Measurements from ENCODE around the gene NTM. TPM values are rescaled to one million over a fixed set of nuclear protein-coding genes. Genes with fewer than 3 reads are reported as not detected.

NTM gene
- total and polyA plus RNA-seq, 5 donors = 35.0 to 148 (median 88.2) TPM

DNA sequence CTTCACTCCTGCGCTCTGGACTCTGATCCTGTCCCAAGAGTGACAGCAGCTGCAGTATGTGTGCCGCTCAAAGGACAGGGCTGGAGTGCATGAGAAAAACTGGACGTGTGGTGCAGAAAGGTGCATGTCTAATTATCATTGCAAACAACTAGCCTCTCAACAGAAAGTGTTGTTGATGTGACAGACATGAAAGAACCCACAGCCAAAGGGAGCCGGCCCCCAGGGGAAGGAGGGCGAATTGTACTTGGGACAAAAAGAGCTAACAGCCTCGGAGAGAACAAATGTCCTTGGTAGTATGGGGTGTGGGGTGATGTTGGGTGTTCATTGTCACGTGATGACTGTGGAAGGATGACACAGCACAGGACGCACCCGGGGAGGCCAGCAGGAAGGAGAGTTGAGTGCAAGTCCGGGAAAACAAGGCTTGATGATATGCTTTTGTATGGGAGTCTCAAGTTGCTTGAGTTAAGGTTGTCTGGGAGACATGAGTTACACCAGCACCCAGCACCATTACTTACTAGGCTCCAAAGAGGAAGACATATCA lies 325.5 kb downstream of the NTM start:
- DNase-seq (peak in 1 of 3 donors; percentile 32), ATAC-seq (no peak)
- Histone ChIP-seq H3K27ac (ENCODE audit: low read length) (no peak overlapping the region), H3K27me3 (ENCODE audit: control insufficient read depth, insufficient read depth) (no peaks in the 10 kb centered on the region), H3K4me1 (ENCODE audit: control insufficient read depth, insufficient read depth, low read length) (peaks cover 3% of the 10 kb centered on the region), H3K9me3 (ENCODE audit: control insufficient read depth, low read length) (no peaks in the 10 kb centered on the region), H3K4me3 (ENCODE audit: low read length) (no peak overlapping the region)
- intact Hi-C loops (cut with DNase I) = no loop called here
- WGBS = 63% methylated on average over 10 of the region's 10 CpGs

DNA sequence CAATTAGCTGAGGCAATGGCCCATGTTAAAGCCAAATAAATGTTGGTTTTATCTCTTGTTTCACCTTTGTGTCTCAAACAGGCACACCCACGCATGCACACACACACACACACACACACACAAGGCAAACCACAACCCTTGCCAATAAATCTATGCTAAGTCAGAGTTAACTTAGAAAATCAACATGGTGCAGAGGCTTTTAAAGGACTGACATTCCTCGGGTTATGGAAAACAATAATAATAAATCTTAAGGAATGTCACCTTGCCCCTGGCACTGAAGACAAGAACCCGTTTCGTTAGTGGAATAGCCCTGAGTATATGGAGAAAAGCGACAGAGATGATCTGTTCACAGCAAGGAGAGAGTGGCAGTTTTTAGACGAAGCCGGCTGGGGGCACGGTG lies 326.3 kb downstream of the NTM start:
- Histone ChIP-seq H3K4me1 (ENCODE audit: control insufficient read depth, insufficient read depth, low read length) (peaks cover 3% of the 10 kb centered on the region), H3K9me3 (ENCODE audit: control insufficient read depth, low read length) (no peaks in the 10 kb centered on the region), H3K4me3 (ENCODE audit: low read length) (no peak overlapping the region), H3K27me3 (ENCODE audit: control insufficient read depth, insufficient read depth) (no peaks in the 10 kb centered on the region), H3K27ac (ENCODE audit: low read length) (no peak overlapping the region)
- intact Hi-C loops (cut with DNase I) = no loop called here
- ATAC-seq (no peak), DNase-seq (no peak)
- 91% methylated on average over 8 of the region's 8 CpGs for whole genome bisulfite sequencing

DNA sequence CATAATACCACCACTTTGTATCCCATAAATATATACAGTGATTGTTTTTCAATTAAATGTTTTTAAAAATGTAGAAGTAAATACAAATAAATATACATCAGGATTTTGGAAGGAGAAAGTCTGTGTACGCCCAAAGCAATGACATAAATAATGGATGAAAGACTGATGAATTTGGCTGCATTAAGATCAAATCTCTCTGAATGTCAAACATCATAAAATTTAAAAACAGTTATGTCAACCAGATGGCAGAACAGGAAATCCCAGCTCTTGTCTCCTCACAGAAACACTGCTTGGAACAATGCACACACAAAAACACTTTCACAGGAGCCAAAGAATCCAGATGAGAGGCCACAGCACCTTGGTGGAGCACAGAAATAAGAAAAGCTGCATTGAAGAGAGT lies 332.9 kb downstream of the NTM start:
- Histone ChIP-seq H3K27me3 (ENCODE audit: control insufficient read depth, insufficient read depth) (no peaks in the 10 kb centered on the region), H3K4me1 (ENCODE audit: control insufficient read depth, insufficient read depth, low read length) (no peaks in the 10 kb centered on the region), H3K27ac (ENCODE audit: low read length) (no peak overlapping the region), H3K9me3 (ENCODE audit: control insufficient read depth, low read length) (no peaks in the 10 kb centered on the region), H3K4me3 (ENCODE audit: low read length) (no peak overlapping the region)
- ATAC-seq (no peak), DNase-seq (no peak)
- intact Hi-C loops (cut with DNase I) = no loop called here
- 88% methylated on average over 1 of the region's 1 CpG for WGBS

DNA sequence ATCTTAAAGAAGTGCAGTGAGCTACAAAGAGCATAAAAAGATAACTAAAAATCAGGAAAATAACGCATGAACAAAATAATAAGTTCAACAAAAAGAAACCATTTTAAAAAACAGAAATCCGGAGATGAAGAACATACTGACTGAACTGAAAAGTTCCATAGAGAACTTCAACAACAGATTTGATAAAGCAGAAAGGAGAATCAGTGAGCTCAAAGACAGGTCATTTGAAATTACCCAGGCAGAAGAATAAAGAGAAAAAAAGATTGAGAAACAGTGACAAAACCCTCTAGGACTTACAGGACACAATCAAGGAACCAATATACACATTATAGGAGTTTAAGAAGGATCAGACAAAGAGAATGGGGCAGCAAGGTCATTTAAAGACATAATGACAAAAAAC lies 334.3 kb downstream of the NTM start:
- Histone ChIP-seq H3K9me3 (ENCODE audit: control insufficient read depth, low read length) (no peaks in the 10 kb centered on the region), H3K4me3 (ENCODE audit: low read length) (no peak overlapping the region), H3K27me3 (ENCODE audit: control insufficient read depth, insufficient read depth) (no peaks in the 10 kb centered on the region), H3K27ac (ENCODE audit: low read length) (no peak overlapping the region), H3K4me1 (ENCODE audit: control insufficient read depth, insufficient read depth, low read length) (no peaks in the 10 kb centered on the region)
- DNase-seq (no peak), ATAC-seq (no peak)
- WGBS = 92% methylated on average over 2 of the region's 2 CpGs
- intact Hi-C loops (cut with DNase I) = no loop called here

DNA sequence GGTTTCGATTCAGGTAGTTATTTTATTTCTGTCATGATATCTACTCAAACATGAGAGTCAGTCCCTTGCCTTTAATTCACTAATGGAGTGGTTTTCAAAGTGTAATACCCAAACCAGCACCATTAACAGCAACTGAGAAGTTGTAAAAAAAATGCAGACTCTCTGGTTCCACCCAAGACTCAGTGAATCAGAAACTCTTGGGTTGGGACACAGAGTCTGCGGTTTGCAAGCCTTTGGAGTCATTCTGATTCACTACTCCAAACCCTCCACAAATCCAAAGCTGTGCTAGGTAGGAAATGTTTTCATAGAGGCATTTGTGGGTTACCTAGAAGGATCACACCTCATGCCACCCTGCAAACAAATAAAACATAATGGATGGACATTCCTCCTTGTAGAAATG lies 340.1 kb downstream of the NTM start:
- 82% methylated on average over 2 of the region's 2 CpGs for WGBS
- no peak overlapping the region for H3K27ac ChIP-seq (ENCODE audit: low read length)
- H3K4me3 ChIP-seq (ENCODE audit: low read length) = no peak overlapping the region
- no peak for ATAC-seq
- H3K27me3 ChIP-seq (ENCODE audit: control insufficient read depth, insufficient read depth) = no peaks in the 10 kb centered on the region
- intact Hi-C loops (cut with DNase I) = no loop called here
- no peaks in the 10 kb centered on the region for H3K4me1 ChIP-seq (ENCODE audit: control insufficient read depth, insufficient read depth, low read length)
- no peak for DNase-seq
- no peaks in the 10 kb centered on the region for H3K9me3 ChIP-seq (ENCODE audit: control insufficient read depth, low read length)

DNA sequence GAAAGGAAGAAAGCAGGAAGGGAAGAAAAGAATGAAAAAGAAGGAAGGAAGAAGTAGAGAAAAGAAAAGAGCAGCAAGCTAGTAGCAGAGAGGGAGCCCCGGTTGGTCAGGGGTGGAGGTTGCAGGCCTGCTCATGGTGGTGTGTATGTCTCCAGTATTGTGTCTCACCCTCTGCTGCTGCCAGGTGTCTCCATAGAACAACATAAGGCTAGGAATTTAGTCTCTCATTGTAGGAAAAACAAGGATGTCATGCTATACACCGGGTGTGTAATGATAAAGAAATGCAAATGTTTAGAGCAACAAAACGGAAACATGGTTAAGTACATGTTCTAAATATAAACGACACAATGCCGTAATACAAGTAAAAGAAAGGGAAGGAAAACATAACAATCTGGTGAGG lies 342.5 kb downstream of the NTM start:
- Histone ChIP-seq H3K9me3 (ENCODE audit: control insufficient read depth, low read length) (no peaks in the 10 kb centered on the region), H3K4me3 (ENCODE audit: low read length) (no peak overlapping the region), H3K4me1 (ENCODE audit: control insufficient read depth, insufficient read depth, low read length) (no peaks in the 10 kb centered on the region), H3K27me3 (ENCODE audit: control insufficient read depth, insufficient read depth) (no peaks in the 10 kb centered on the region), H3K27ac (ENCODE audit: low read length) (no peak overlapping the region)
- ATAC-seq (no peak), DNase-seq (no peak)
- 70% methylated on average over 5 of the region's 5 CpGs for WGBS
- intact Hi-C loops (cut with DNase I) = no loop called here

DNA sequence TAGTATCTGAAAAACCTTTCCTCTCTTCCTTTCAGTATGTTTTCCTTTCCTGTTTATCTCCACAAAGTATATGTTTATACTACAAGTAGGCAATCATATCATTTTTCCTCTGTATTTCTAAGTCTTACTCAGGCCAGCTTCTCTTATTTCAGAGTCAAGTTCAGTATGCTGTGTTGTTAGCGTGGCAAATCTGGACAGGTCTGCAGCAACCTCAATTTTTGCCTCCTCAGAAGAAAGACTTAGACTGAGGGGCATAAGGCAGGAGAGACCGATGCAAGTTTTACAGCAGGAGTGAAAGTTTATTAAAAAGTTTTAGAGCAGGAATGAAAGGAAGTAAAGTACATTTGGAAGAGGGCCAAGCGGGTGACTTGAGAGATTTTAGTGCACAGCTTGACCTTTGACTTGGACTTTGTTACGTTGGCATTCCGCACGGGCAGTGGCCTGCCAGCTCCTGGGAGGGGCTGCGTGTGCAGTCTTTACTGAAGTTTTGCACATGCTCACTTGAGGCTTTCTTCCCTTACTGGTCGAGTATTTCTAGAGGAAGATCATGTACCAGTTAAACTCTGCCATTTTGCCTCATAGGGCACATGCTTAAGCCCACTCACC lies 343.2 kb downstream of the NTM start:
- Histone ChIP-seq H3K27ac (ENCODE audit: low read length) (no peak overlapping the region), H3K9me3 (ENCODE audit: control insufficient read depth, low read length) (no peaks in the 10 kb centered on the region), H3K4me3 (ENCODE audit: low read length) (no peak overlapping the region), H3K4me1 (ENCODE audit: control insufficient read depth, insufficient read depth, low read length) (no peaks in the 10 kb centered on the region), H3K27me3 (ENCODE audit: control insufficient read depth, insufficient read depth) (no peaks in the 10 kb centered on the region)
- 75% methylated on average over 8 of the region's 8 CpGs for WGBS
- no peak for DNase-seq
- no peak for ATAC-seq
- intact Hi-C loops (cut with DNase I) = no loop called here

DNA sequence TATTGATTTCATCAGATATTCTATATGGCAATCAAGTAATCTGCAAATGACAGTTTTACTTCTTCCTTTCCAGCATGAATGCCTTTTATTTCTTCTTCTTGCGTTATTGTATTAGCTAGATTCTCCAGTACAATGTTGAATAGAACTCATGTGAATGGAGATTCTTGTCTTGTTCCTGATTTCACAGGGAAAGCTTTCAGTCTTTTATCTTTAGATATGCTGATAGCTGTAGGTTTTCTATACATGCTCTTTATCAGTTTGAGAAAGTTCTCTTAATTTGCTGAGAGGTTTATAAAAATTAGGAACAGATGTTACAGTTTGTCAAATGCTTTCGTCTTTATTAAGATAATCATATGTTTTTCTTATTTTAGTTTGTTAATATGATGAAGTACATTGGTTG lies 347.2 kb downstream of the NTM start:
- WGBS = 84% methylated on average over 2 of the region's 2 CpGs
- ATAC-seq = no peak

DNA sequence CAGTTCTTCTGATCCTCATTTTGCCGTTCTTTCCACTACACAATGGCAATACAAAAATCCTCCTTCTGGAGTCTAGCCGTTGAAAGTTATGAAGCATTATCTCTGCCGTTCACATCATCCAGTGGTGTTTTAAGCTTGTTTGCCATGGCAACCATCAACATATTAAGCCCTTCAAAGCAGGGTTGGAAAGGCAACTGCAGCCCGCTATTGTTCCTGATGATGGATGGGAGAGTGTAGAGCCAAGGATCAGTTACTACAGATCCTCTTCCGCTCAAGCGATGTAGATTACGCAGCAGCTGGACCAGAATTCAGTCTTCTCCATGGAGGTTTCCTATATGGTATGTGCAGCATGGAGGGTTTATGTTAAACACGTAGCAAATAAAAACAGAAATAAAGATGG lies 352.7 kb downstream of the NTM start:
- 49% methylated on average over 8 of the region's 8 CpGs for WGBS
- no peaks in the 10 kb centered on the region for H3K4me1 ChIP-seq (ENCODE audit: control insufficient read depth, insufficient read depth, low read length)
- DNase-seq = no peak
- intact Hi-C loops (cut with DNase I) = no loop called here
- H3K27ac ChIP-seq (ENCODE audit: low read length) = no peak overlapping the region
- no peak overlapping the region for H3K4me3 ChIP-seq (ENCODE audit: low read length)
- H3K9me3 ChIP-seq (ENCODE audit: control insufficient read depth, low read length) = no peaks in the 10 kb centered on the region
- H3K27me3 ChIP-seq (ENCODE audit: control insufficient read depth, insufficient read depth) = peaks cover 3% of the 10 kb centered on the region
- ATAC-seq = no peak

More for the DNA sequence above, 347.2 kb downstream of the NTM start:
- no peaks in the 10 kb centered on the region for H3K9me3 ChIP-seq (ENCODE audit: control insufficient read depth, low read length)
- no peak overlapping the region for H3K27ac ChIP-seq (ENCODE audit: low read length)
- peaks cover 3% of the 10 kb centered on the region for H3K27me3 ChIP-seq (ENCODE audit: control insufficient read depth, insufficient read depth)
- H3K4me3 ChIP-seq (ENCODE audit: low read length) = no peak overlapping the region
- H3K4me1 ChIP-seq (ENCODE audit: control insufficient read depth, insufficient read depth, low read length) = no peaks in the 10 kb centered on the region
- intact Hi-C loops (cut with DNase I) = no loop called here
- DNase-seq = no peak

DNA sequence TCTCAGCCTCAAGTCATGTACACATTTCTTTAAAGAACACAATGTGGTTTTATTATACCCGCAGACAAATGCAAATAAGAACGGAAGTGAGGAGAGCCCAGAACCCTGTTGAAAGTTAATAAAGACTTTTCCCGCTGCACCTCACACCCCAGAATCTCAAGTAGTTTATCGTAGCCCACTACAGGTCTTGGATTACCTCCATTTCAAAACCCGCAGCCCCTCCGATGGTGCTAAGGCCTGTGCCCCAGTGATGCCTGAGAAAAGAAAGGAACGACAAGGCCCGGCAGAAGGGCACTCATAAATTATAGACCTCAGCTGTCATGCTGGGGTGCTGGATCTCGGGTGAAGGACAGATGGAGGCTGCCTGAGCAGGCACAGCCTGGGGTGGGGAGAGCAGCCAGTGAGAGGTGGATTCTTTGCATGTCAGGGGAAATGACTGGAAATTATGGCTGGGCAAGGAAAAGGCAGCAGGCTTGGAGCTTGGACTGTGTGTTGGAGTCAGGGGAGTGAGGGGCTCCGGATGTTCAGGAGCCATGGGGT lies 354.1 kb downstream of the NTM start:
- Histone ChIP-seq H3K4me1 (ENCODE audit: control insufficient read depth, insufficient read depth, low read length) (no peaks in the 10 kb centered on the region), H3K4me3 (ENCODE audit: low read length) (no peak overlapping the region), H3K27me3 (ENCODE audit: control insufficient read depth, insufficient read depth) (peaks cover under 1% of the 10 kb centered on the region), H3K9me3 (ENCODE audit: control insufficient read depth, low read length) (no peaks in the 10 kb centered on the region), H3K27ac (ENCODE audit: low read length) (no peak overlapping the region)
- ATAC-seq (no peak), DNase-seq (no peak)
- intact Hi-C loops (cut with DNase I) = no loop called here
- WGBS = 88% methylated on average over 10 of the region's 10 CpGs

DNA sequence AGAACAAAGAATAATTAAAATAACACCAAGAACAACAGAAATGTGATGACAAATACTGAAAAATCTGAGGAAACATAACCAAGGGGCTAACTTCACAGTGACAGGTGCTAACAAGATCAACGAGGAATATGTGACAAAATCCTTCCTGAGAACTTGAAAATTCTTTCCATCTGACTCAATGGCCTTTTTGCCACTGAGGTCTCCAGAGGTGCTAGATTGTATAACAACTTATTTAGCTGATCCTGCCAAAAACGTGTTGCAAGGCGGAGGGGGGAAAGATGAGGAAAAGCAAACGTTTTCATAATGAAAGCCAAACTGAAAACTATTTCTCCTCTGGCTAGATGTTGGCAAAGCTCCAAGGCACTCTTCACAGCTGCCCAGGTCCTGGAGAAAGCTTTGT lies 364.5 kb downstream of the NTM start:
- 21% methylated on average over 4 of the region's 4 CpGs for WGBS
- no peak for DNase-seq
- ATAC-seq = no peak
- no peaks in the 10 kb centered on the region for H3K27me3 ChIP-seq (ENCODE audit: control insufficient read depth, insufficient read depth)
- no peak overlapping the region for H3K4me3 ChIP-seq (ENCODE audit: low read length)
- H3K27ac ChIP-seq (ENCODE audit: low read length) = no peak overlapping the region
- no peaks in the 10 kb centered on the region for H3K4me1 ChIP-seq (ENCODE audit: control insufficient read depth, insufficient read depth, low read length)
- H3K9me3 ChIP-seq (ENCODE audit: control insufficient read depth, low read length) = no peaks in the 10 kb centered on the region
- intact Hi-C loops (cut with DNase I) = no loop called here

DNA sequence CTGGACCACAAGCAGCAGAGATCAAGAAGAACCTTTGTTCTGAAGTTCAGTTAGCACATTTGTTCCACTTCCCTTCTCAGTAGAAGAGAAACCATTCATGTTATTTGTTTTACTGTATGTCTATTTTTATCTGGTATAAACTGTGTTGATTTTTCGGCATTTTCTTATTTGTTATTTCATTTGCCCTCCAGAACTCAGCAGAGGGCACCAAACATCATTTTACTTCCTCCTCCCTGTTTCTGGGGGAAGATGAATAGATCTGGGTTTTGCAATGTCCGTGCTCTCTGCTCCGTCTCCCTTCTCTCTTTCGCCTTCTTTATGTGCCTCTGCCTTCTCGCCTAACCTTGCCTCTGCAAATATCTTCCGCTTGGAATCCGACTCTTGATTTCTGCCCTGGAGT lies 366.9 kb downstream of the NTM start:
- H3K27me3 ChIP-seq (ENCODE audit: control insufficient read depth, insufficient read depth) = no peaks in the 10 kb centered on the region
- intact Hi-C loops (cut with DNase I) = no loop called here
- WGBS = 49% methylated on average over 7 of the region's 7 CpGs
- no peaks in the 10 kb centered on the region for H3K4me1 ChIP-seq (ENCODE audit: control insufficient read depth, insufficient read depth, low read length)
- no peak for ATAC-seq
- H3K4me3 ChIP-seq (ENCODE audit: low read length) = no peak overlapping the region
- H3K9me3 ChIP-seq (ENCODE audit: control insufficient read depth, low read length) = no peaks in the 10 kb centered on the region
- no peak overlapping the region for H3K27ac ChIP-seq (ENCODE audit: low read length)
- no peak for DNase-seq
